Measurements from ENCODE around the gene CGN.
"Not testable (repeated sequence)": the region's sequence is repeated elsewhere in the genome, so short reads cannot be mapped to it uniquely, and the experiment has no call there.

The CGN gene

DNA sequence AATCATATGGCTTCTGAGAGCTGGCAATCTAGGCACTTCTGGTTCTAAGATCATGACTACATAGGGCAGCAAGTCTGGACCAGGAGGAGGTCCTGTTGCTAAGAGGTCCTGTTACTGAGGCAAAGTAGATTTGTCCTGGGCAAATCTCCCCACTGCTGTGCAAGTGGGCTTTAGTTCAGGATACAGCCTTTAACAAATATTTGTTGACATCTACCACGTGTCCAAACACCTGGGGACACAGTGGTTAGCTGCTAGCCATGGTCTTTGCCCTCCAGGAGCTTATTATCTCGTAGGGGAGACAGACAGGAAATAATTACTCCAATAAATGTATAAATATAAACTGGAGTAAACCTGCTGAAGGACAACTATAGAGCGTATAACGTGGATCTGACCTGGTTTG is 3.2 kb downstream of the CGN start:
- DNase-seq (ENCODE audit: extremely low read depth, low read depth) = no peak
- TF ChIP-seq, protein P1, sequence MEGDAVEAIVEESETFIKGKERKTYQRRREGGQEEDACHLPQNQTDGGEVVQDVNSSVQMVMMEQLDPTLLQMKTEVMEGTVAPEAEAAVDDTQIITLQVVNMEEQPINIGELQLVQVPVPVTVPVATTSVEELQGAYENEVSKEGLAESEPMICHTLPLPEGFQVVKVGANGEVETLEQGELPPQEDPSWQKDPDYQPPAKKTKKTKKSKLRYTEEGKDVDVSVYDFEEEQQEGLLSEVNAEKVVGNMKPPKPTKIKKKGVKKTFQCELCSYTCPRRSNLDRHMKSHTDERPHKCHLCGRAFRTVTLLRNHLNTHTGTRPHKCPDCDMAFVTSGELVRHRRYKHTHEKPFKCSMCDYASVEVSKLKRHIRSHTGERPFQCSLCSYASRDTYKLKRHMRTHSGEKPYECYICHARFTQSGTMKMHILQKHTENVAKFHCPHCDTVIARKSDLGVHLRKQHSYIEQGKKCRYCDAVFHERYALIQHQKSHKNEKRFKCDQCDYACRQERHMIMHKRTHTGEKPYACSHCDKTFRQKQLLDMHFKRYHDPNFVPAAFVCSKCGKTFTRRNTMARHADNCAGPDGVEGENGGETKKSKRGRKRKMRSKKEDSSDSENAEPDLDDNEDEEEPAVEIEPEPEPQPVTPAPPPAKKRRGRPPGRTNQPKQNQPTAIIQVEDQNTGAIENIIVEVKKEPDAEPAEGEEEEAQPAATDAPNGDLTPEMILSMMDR (IDR thresholded peaks at IDR 0.05; ENCODE audit: low read depth, low read length) = no peak

DNA sequence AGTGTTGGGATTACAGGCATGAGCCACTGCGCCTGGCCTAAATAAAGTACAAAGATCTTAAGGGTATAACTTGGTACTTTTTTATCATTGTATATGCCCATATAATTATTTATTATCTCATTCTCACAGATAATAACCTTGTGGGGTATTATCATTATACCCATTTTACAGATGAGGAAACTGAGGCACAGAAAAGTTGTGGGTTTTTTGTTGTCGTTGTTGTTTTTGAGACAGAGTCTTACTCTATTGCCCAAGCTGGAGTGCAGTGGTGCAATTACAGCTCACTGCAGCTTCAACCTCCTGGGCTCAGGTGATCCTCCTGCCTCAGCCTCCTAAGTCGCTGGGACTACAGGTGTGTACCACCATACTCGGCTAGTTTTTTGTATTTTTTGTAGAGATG is 4.1 kb downstream of the CGN start:
- TF ChIP-seq, protein P1 (IDR thresholded peaks at IDR 0.05; ENCODE audit: low read depth, low read length) = no peak
- no peak for DNase-seq (ENCODE audit: extremely low read depth, low read depth)

DNA sequence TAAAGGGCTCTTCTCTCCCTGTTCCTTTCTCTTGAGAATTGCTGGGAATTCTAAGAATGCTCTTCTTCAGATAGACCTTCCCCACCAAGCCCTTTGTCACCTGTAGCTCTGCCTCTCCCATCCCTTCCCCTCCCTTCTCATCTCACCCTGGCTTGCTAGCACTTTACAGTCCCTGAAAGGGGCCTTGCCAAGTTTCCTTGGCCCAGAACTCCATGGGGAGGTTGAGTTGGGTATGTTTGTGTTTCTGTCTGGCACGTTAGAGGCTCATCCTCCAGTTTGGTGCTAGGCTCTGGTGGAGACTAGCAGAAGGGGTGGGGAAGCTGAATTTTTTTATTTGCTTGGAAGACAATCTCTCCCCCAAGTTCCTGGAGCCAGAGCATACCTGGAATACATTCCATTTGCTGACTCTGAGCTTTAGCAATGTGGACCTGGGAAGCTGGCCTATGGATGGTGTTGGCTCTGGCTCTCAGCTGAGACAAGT is 4.9 kb downstream of the CGN start:
- no peak for DNase-seq (ENCODE audit: extremely low read depth, low read depth)
- TF ChIP-seq, protein P1 (IDR thresholded peaks at IDR 0.05; ENCODE audit: low read depth, low read length) = no peak

DNA sequence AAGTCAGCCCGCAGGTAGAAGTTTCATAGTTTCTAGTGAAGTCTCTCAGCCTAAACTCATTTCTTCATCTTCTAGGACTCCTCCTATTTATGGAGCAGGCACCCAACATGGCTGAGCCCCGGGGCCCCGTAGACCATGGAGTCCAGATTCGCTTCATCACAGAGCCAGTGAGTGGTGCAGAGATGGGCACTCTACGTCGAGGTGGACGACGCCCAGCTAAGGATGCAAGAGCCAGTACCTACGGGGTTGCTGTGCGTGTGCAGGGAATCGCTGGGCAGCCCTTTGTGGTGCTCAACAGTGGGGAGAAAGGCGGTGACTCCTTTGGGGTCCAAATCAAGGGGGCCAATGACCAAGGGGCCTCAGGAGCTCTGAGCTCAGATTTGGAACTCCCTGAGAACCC is 7.2 kb downstream of the CGN start:
- TF ChIP-seq, protein P1 (IDR thresholded peaks at IDR 0.05; ENCODE audit: low read depth, low read length) = no peak
- no peak for DNase-seq (ENCODE audit: extremely low read depth, low read depth)

DNA sequence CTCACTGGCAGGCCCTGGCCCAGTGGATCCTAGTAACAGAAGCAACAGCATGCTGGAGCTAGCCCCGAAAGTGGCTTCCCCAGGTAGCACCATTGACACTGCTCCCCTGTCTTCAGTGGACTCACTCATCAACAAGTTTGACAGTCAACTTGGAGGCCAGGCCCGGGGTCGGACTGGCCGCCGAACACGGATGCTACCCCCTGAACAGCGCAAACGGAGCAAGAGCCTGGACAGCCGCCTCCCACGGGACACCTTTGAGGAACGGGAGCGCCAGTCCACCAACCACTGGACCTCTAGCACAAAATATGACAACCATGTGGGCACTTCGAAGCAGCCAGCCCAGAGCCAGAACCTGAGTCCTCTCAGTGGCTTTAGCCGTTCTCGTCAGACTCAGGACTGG is 7.7 kb downstream of the CGN start:
- no peak for DNase-seq (ENCODE audit: extremely low read depth, low read depth)
- TF ChIP-seq, protein P1 (IDR thresholded peaks at IDR 0.05; ENCODE audit: low read depth, low read length) = no peak

DNA sequence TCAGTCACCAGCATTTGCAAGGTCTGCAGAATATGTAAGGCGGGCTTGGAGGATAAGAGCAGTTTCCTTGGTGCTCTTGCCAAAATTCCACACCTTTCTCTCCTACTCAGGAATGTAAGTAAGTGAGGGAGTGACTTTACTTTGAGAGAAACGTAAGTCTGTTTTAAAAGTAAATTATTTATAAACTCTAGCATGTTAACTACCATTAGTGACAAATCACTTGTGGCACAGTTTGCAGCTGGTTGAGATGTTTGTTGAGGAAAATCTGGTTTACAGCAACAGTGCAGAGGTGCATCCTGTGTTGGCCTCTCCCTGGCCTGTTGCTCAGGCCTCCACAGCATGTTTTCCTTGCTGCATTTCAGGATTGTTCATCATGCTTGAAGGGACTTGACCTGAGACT is 8.5 kb downstream of the CGN start:
- TF ChIP-seq, protein P1 (IDR thresholded peaks at IDR 0.05; ENCODE audit: low read depth, low read length) = no peak
- no peak for DNase-seq (ENCODE audit: extremely low read depth, low read depth)

DNA sequence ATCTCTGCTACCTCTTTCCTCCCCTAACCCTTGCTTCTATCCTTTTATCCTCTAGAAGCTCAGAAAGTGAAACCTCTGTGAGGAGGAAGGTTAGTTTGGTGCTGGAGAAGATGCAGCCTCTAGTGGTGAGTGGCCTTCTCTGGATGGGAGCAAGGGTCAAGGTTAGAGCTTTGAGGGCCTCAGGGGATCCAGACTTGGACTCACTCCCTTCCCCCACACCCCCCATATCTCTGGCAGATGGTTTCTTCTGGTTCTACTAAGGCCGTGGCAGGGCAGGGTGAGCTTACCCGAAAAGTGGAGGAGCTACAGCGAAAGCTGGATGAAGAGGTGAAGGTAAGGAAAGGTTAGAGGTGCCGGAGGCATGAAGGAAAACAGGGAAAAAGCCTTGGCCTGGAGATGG is 9.2 kb downstream of the CGN start:
- no peak for DNase-seq (ENCODE audit: extremely low read depth, low read depth)
- TF ChIP-seq, protein P1 (IDR thresholded peaks at IDR 0.05; ENCODE audit: low read depth, low read length) = no peak

DNA sequence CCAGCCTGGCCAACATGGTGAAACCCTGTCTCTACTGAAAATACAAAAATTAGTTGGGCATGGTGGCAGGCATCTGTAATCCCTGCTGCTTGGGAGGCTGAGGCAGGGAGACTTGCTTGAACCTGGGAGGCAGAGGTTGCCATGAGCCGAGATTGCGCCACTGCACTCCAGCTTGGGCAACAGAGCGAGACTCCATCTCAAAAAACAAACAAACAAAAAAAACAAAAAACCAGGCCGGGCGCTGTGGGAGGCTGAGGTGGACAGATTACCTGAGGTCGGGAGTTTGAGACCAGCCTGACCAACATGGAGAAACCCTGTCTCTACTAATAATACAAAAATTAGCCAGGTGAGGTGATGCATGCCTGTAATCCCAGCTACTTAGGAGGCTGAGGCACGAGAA is 11.2 kb downstream of the CGN start:
- DNase-seq (ENCODE audit: extremely low read depth, low read depth) = not testable (repeated sequence)
